ENCODE data around the gene FRMD4A. TPM values are rescaled to one million over a fixed set of nuclear protein-coding genes. Genes with fewer than 3 reads are reported as not detected.
"Not testable (repeated sequence)": the region's sequence is repeated elsewhere in the genome, so short reads cannot be mapped to it uniquely, and the experiment has no call there.

The FRMD4A gene
- total and polyA plus RNA-seq, 3 donors from 2014 or later: 15.0 to 20.8 (median 18.7) TPM

GRCh38 chr10:14241196-14241595, 89.5 kb downstream of the FRMD4A start:
- no peak for TF ChIP-seq POLR2A (IDR thresholded peaks at IDR 0.05)
- Histone ChIP-seq H3K27ac (no peak overlapping the region), H3K4me1 (no peaks in the 10 kb centered on the region), H3K9me3 (no peaks in the 10 kb centered on the region), H3K4me3 (no peak overlapping the region), H3K36me3 (ENCODE audit: low read depth, missing control alignments) (no peaks in the 10 kb centered on the region), H3K27me3 (no peaks in the 10 kb centered on the region)
- DNase-seq: no peak
- intact Hi-C loops (cut with DNase I; ENCODE audit: low total_unique reads): no loop called here
- 91 to 94% methylated on average over 1 of the region's 1 CpG for WGBS, 2 donors

GRCh38 chr10:14240253-14241189, 90.2 kb downstream of the FRMD4A start:
- intact Hi-C loops (cut with DNase I; ENCODE audit: low total_unique reads): no loop called here
- Histone ChIP-seq H3K9me3 (no peaks in the 10 kb centered on the region), H3K4me3 (no peak overlapping the region), H3K36me3 (ENCODE audit: low read depth, missing control alignments) (no peaks in the 10 kb centered on the region), H3K27ac (no peak overlapping the region), H3K27me3 (no peaks in the 10 kb centered on the region), H3K4me1 (no peaks in the 10 kb centered on the region)
- 47 to 54% methylated on average over 13 of the region's 13 CpGs for WGBS, 2 donors
- no peak for DNase-seq
- TF ChIP-seq POLR2A (IDR thresholded peaks at IDR 0.05): no peak

GRCh38 chr10:14238659-14239058, 92.1 kb downstream of the FRMD4A start:
- H3K9me3 ChIP-seq; intact Hi-C loops (cut with DNase I; ENCODE audit: low total_unique reads); H3K27ac ChIP-seq; DNase-seq; H3K4me1 ChIP-seq; H3K36me3 ChIP-seq (ENCODE audit: low read depth, missing control alignments); H3K27me3 ChIP-seq; H3K4me3 ChIP-seq: not testable (repeated sequence)
- whole genome bisulfite sequencing, 2 donors: 89 to 91% methylated on average over 3 of the region's 3 CpGs

GRCh38 chr10:14236341-14236740, 94.4 kb downstream of the FRMD4A start:
- no peak overlapping the region for H3K4me3 ChIP-seq
- no peaks in the 10 kb centered on the region for H3K4me1 ChIP-seq

GRCh38 chr10:14235566-14236195, 95.0 kb downstream of the FRMD4A start:
- no peaks in the 10 kb centered on the region for H3K9me3 ChIP-seq
- no peak overlapping the region for H3K4me3 ChIP-seq
- H3K36me3 ChIP-seq (ENCODE audit: low read depth, missing control alignments): no peaks in the 10 kb centered on the region
- no peaks in the 10 kb centered on the region for H3K4me1 ChIP-seq
- WGBS, 2 donors: 47 to 59% methylated on average over 11 of the region's 11 CpGs
- H3K27me3 ChIP-seq: no peaks in the 10 kb centered on the region
- TF ChIP-seq POLR2A (IDR thresholded peaks at IDR 0.05) (no peak), CTCF (IDR thresholded peaks at IDR 0.05) (no peak)
- no peak for DNase-seq
- intact Hi-C loops (cut with DNase I; ENCODE audit: low total_unique reads): no loop called here
- H3K27ac ChIP-seq: no peak overlapping the region

More at GRCh38 chr10:14236341-14236740, 94.4 kb downstream of the FRMD4A start:
- TF ChIP-seq POLR2A (IDR thresholded peaks at IDR 0.05) (no peak), CTCF (IDR thresholded peaks at IDR 0.05) (no peak)
- H3K9me3 ChIP-seq: no peaks in the 10 kb centered on the region
- 75 to 77% methylated on average over 6 of the region's 6 CpGs for WGBS, 2 donors
- no peaks in the 10 kb centered on the region for H3K36me3 ChIP-seq (ENCODE audit: low read depth, missing control alignments)
- no peak overlapping the region for H3K27ac ChIP-seq
- no peaks in the 10 kb centered on the region for H3K27me3 ChIP-seq
- no peak for DNase-seq
- intact Hi-C loops (cut with DNase I; ENCODE audit: low total_unique reads): no loop called here

GRCh38 chr10:14233566-14233965, 97.2 kb downstream of the FRMD4A start:
- no peak for DNase-seq
- TF ChIP-seq POLR2A (IDR thresholded peaks at IDR 0.05) (no peak), CTCF (IDR thresholded peaks at IDR 0.05) (no peak)
- intact Hi-C loops (cut with DNase I; ENCODE audit: low total_unique reads): no loop called here
- Histone ChIP-seq H3K4me3 (no peak overlapping the region), H3K36me3 (ENCODE audit: low read depth, missing control alignments) (no peaks in the 10 kb centered on the region), H3K9me3 (no peaks in the 10 kb centered on the region), H3K27ac (no peak overlapping the region), H3K27me3 (no peaks in the 10 kb centered on the region), H3K4me1 (no peaks in the 10 kb centered on the region)
- 91 to 94% methylated on average over 4 of the region's 4 CpGs for WGBS, 2 donors

- H3K27me3 ChIP-seq; DNase-seq; H3K9me3 ChIP-seq; H3K4me3 ChIP-seq; intact Hi-C loops (cut with DNase I; ENCODE audit: low total_unique reads); H3K4me1 ChIP-seq; H3K27ac ChIP-seq; H3K36me3 ChIP-seq (ENCODE audit: low read depth, missing control alignments): not testable (repeated sequence)
- 58 to 70% methylated on average over 3 of the region's 3 CpGs for WGBS, 2 donors
Observed at GRCh38 chr10:14228798-14229197, 101.9 kb downstream of the FRMD4A start.

Measured in testis (tissue), 3 donors.